Right renal pelvis (tissue), 4 donors: ENCODE data around the gene ATG5. TPM values are rescaled to one million over a fixed set of nuclear protein-coding genes. Genes with fewer than 3 reads are reported as not detected.

Experiments
- DNase-seq, 4 donors: peaks; one replicate each; pipeline ENCODE4 v3.0.0-alpha.2; 2013; ENCODE audit warnings: low read depth in 4 of 4, low spot score in 3 of 4, missing footprints in 1 of 4
- polyA plus RNA-seq, 4 donors: library from polyadenylated mRNA; unstranded; fragments of 120-200 nt; gene quantifications; one replicate each; pipeline ENCODE4 v1.2.1, GENCODE V29; 2013; ENCODE audit not compliant: insufficient read length in 4 of 4

Gene ATG5
- polyA plus RNA-seq, 4 donors: 47.8 to 58.7 (median 54.5) TPM

DNA sequence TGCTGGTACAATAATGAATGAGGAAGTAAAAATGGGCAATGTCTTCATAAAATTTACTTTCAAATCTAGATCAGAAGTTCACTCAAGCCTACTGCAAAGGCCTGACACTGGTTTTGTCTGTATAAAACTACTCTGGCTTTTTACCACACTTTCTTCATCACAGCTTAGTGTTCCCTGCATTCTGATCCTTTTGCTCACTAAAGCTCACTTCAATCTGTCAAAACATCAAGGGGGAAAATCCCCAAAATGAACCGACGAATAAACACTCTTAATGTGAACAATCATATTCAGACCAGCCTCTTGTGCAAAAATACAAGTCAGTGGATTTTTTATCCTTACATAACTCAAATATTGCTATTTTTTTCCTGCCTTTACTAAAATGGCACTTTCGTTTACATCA lies 140.9 kb downstream of the ATG5 start:
- no peak for DNase-seq

- no peak for DNase-seq
These were observed 142.1 kb downstream of the ATG5 start for GRCh38 chr6:106183430-106183829.

GRCh38 chr6:106182455-106182854 lies 143.1 kb downstream of the ATG5 start:
- no peak for DNase-seq

GRCh38 chr6:106181664-106182418 lies 143.7 kb downstream of the ATG5 start:
- DNase-seq: no peak

- no peak for DNase-seq
These were observed 145.4 kb downstream of the ATG5 start for GRCh38 chr6:106180208-106180607.

DNA sequence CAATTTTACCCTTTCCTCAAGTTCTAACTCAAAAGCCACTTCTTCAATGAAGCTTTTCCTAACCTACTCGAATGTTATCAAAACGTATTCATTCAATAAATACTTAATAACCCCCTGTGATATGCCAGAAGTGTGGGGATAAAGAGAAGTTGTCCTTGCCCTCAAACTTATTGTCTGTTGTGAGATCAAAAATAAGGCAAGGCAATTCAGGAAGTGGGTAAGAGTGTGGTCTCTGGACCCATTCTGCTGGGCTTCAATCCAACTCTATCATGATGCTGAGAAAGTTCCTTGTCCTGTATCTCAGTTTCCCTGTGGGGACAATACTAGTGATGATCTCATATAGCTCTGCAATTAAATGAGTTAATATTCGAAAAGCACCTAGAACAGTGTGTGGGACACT lies 146.7 kb downstream of the ATG5 start:
- no peak for DNase-seq

DNA sequence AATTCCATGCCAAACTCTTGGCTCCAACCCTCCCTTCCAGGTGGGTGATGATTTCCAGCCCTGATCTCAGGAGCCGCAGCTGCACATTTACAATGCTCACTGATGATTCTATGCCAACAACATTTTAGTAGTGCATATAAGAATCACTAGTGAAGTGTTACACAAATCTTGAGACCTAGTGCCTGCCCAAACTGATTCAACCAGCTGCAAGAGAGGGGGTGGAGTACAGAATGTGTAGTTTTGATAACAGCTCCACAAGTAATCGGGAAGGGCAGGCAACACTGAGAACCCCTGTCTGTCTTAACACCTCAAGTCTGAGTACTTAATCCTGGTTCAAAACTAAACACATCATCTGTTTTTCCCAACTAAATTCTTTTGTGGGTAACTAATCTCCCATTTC lies 147.8 kb downstream of the ATG5 start:
- DNase-seq: no peak

DNA sequence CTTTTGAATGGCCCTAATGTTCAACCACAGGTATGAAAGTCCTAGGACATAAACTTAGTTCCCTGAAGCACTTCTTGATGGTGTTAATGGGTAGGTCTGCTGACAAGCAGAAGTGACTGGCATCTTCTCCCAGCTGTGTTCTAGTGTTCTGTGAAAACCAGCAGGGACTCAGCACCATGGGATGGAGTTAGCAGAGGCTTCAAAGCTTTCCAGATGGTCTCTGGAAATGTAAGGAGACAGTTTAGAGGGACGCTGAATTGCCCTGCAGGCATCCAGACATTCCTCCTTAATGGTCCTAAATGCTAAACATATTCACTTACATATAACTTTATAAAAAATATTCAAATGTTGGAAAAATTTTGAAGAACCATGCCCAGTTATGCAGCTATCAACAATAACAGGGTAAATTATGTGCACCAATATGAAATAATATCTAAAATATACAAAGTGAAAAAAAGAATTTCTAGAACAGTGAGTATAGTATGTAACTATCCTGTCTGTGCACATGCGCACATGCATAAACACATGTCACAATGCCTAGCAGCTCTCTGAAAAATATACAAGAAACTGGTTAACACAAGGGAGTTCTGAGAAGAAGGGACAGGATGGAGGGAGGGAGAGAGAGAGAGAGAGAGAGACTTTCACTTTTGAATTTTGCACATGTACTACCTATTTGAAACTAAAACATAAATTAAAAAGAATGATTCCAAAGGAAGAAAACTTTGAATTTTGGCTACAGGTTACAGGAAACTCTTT lies 152.3 kb downstream of the ATG5 start:
- no peak for DNase-seq

GRCh38 chr6:106170030-106170791 lies 155.3 kb downstream of the ATG5 start:
- DNase-seq: no peak

DNA sequence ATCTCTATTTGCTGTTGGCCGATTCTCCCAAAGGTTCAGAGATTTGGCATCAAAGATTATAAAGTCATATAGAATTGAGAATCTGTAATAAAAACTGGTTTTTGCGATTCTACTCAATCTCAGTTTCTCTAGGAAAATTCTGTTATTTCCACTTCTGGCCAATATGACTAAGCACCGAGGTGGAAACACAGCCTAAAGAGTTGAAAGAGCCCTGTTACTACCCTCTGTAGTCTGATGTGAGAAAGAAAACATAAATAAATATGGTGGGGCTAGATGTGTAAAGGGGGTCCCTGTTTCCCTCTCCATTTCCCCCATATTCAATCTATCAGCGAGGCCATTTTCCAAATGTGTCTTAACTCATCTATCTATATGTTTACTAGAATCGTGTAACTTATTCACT lies 156.0 kb downstream of the ATG5 start:
- DNase-seq: no peak

DNA sequence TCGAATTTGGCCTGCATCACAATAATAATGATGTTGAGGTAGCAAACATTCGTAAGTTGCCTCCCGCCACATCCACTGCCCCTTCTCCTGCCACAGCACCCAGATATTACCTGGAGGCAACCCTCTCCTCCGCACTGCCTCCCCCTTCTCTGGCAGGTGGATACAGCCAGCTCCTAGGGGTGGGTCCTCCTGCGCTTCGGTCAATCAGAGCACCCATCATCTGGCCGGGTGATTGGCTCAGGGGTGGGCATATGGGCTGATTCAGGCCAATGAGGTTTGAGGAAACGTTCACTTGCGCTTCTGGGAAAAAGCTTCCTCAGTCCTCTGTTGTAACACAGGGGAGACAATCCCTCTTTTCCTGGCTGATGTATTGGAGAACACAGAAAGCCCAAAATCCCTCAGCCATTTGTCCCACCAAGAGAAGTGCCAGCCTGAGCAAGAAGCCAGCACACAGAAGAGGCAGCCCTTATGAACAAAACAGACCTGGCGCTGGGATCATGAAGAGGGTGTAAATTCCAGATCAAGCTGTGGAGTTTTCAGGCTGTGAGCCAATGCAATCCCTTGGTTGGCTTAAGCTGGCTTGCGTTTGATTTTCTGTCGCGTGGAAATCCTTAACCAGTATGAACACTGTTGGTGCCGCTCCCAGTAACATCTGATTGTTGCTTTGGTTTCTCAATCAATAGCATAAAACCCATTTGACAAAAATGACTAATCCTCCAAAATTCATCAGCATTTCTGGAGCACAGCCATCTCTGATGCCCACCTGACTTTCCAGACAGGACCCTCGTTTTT lies 157.3 kb downstream of the ATG5 start:
- no peak for DNase-seq

DNA sequence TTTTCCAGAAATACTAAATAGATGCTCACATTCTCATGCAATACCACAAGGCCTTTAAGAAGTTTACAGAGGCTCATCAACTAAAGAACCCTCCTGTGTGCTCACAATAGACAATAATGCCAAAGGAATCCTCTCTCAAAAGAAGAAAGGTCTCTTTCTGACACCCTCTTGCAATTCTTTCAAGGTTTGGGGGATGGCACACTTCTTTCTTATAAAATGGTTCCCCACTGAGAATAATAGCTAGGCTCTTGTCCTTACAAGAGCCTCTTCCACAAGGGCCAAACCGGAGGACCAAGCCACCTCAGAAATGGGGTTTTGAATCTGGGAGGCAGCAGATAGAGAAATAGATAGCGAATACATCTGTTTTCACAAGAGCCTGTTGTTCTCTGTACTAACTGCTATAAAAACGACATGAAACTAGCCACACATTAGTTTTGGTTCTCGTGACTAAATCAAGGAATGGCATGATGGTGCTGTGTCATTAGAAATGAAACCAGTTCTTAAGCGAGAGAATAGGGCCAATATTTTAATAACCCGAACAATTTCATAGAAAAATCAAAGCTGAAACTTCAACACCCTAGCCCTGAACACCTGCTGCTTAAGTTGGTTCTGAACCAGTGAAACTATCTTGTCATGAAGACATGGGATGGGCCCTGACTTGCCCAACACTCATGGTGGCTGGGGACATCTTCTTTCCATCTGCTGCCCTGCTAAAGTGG lies 158.3 kb downstream of the ATG5 start:
- no peak for DNase-seq

GRCh38 chr6:106165885-106166485 lies 159.6 kb downstream of the ATG5 start:
- no peak for DNase-seq

DNA sequence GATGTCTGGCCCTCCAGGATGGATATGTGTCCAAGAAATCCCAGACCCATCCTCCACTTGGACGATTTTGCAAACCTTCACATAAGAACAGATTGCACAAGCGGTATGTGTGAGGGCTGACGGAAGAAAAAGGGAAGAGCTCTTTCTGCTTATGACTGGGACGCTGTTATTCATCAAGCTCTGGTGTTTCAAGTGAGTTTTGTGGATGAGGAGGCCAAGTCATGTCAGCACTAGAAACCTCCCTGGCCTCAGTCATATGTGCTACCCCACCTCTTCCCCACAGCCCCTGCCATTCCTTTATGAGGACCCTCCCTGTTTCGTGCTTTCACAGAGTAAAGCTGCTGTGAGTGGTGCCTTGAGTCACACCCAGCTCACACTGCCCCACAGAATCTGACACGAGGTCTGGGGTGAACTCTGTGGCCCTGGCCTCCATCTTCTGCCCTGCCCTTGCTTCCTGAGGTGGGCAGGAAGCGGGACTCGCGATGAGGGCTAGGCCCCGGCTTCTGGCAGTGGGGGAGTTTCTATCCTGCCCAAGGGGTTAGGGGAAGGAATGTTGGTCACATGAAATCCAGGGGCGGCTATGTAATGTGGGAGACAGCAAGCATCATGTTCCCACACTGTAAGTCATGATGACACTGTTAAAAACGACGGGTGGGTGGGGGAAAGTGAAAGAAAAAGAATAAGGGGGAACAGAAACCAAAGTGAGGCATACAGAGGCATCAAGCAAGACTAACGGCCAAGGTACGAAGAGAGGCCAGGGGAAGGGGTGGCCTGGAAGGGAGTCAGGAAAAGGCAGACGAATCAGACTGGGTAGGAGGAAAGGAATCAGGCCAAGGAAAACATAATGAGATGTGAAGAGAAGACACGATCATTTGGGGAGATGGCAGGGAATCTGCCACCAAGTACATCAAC lies 161.3 kb downstream of the ATG5 start:
- no peak for DNase-seq

DNA sequence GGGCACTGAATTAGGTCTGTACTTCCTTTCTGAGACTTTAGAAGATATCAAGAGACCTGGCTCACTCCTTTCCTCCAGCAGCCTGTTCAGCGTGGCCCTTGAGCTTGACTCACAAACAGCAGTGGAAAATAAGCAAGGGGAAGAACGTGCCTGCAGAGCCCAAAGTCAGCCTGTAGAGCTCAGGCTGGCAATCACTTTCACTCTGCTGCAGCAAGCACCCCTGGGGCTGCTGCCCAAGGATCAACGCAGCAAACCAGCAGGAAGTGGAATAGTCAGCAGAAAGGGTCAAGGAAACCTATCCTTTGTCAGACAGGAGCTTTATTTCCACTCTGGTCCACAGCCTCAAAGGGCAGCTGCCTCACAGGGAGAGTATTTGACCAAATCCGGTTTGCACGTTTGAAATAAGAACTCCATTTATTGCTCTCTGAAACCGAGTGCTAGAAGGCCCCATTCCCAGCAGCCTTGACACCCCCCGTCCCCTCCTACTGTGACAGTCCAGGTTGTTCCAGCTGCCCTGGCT lies 162.1 kb downstream of the ATG5 start:
- DNase-seq: no peak

DNA sequence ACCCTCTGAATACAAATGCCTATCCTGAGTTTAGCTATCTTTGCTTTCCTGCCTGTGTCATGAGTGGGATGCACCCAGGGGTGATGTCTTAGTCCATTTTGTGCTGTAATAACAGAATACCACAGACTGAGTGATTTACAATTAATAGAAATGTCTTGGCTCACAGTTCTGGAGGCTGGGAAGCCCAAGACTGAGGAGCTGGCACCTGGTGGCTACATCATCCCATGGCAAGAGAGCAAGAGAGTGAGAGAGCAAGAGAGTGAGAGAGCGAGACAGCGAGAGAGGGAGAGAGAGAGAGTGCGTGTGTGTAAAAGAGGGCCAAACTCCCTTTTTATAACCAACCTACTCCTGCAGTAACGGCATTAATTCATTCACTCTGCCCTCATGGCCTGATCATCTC lies 162.6 kb downstream of the ATG5 start:
- DNase-seq: no peak

GRCh38 chr6:106161893-106162292 lies 163.7 kb downstream of the ATG5 start:
- no peak for DNase-seq

GRCh38 chr6:106161311-106161874 lies 164.2 kb downstream of the ATG5 start:
- DNase-seq: no peak
